Measurements from ENCODE around the gene IRS1.

DNA sequence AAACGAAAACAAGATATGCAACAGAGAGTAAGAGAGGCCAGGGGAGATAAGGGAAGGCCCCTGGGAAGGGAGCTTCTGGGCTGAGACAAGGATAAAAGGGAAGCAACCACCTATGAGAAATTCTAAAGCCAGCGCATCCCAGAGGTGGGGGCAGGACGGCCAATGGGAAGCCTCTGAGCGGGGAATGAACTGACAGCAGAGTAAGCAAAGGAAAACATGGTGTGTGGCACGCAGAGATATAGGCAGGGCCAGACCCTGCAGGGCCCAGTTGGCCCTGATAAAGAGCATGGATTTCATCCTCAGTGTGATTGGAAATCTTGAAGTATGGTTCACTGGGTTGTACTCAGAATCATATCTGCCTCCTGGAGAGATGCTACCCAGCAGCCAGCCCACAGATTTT lies 78.7 kb downstream of the IRS1 start:
- TF ChIP-seq GATA2 (IDR thresholded peaks at IDR 0.05; ENCODE audit: low read depth, low read length) (no peak; the same call in 1 of the 2 replicates), GATA3 (IDR thresholded peaks at IDR 0.05; ENCODE audit: low read depth, low read length) (no peak)
